Prostate gland (tissue), 1 donor: Measurements from ENCODE around the gene DAB1.

Experiments used
- POLR2A ChIP-seq: fragments of 450-650 bp; IDR thresholded peaks from one replicate; pipeline ENCODE4 v1.6.1; 2016; ENCODE audit warnings: antibody characterized with exemption, mild to moderate bottlenecking
- POLR2AphosphoS5 ChIP-seq: sonication (generic); formaldehyde crosslinking; IDR thresholded peaks from one replicate; pipeline ENCODE4 v1.6.1; 2017; ENCODE audit warnings: antibody characterized with exemption

DNA sequence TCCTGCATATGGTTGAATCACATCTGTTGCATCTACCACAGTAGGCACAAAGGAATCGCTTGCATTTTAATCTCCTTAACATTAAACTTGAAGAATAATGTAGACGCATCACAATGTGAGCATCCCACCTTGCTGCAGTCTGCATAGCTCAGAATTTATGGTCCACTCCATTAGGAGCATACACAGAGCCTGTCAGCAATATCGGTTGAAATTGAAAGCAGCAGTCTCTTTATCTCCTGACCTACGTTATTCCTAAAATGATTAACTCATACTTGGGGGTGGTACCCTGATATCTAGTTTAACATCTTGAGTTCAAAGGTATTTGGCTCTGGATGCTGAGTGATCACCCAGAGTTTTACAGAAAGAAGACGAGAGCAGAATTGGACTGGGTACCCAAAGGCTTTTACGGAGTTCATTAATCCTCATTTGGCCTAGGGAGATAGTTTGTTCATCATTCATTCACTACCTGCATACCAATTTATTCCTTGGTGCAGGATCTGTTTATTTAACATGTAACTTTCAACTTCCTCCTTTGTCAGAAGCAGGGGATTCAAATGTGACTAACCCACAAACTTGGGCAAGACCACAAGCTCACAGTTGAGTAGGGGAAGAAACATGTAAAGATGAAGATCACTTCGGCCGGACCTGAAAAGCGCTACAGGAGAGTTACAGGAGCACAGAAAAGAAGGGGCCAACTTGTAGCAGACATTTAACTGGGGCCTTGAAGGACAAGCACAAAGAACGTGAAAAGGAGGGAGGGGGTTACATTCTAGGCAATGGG, 187.9 kb downstream of the DAB1 start:
- no peak for TF ChIP-seq POLR2A
- no peak for TF ChIP-seq POLR2AphosphoS5
